A673 (cell line): ENCODE data around the gene ADAM8. TPM values are rescaled to one million over a fixed set of nuclear protein-coding genes. Genes with fewer than 3 reads are reported as not detected.

ENCODE experiments used
- BruUV-seq: library from RNA; stranded (reverse); fragments of 400-500 nt; replicated peaks from 2 replicates; lab custom pipeline; 2021; lab: Mats Ljungman, UMichigan
- CTCF ChIA-PET: fragments of 300-600 bp; sonication (Branson Sonifier 250); formaldehyde crosslinking; loops from one replicate; lab custom pipeline; 2022; ENCODE audit warnings: antibody characterized with exemption; lab: Charles Lee
- POLR2A ChIA-PET: fragments of 300-600 bp; sonication (Branson Sonifier 250); formaldehyde crosslinking; loops from one replicate; lab custom pipeline; 2022; ENCODE audit warnings: antibody characterized with exemption; ENCODE audit not compliant: low non-redundant PET; lab: Charles Lee
- DNase-seq: peaks from one replicate; pipeline ENCODE4 v3.0.0-alpha.2; 2015; ENCODE audit warnings: low spot score
- H3K27ac ChIP-seq: fragments of 200-600 bp; sonication (generic); 2 replicates; pipeline ENCODE4 v1.5.1; 2016; ENCODE audit warnings: mixed run types, low read depth, mild to moderate bottlenecking, mixed read lengths, antibody characterized with exemption, low read length; ENCODE audit not compliant: poor library complexity, severe bottlenecking
- H3K27me3 ChIP-seq: fragments of 200-600 bp; sonication (generic); replicated peaks from 2 replicates; pipeline ENCODE4 v1.6.1; 2017; ENCODE audit warnings: mixed run types, low read depth, mild to moderate bottlenecking, mixed read lengths, antibody characterized with exemption, low read length; ENCODE audit not compliant: insufficient read depth, poor library complexity
- H3K36me3 ChIP-seq: fragments of 200-600 bp; sonication (generic); 2 replicates; pipeline ENCODE4 v1.6.1; 2016; ENCODE audit warnings: mixed run types, mild to moderate bottlenecking, mixed read lengths, antibody characterized with exemption, low read length; ENCODE audit not compliant: insufficient read depth, poor library complexity, severe bottlenecking
- H3K4me1 ChIP-seq: fragments of 200-600 bp; sonication (generic); 2 replicates; pipeline ENCODE4 v1.6.1; 2017; ENCODE audit warnings: mixed run types, mild to moderate bottlenecking, mixed read lengths, antibody characterized with exemption, low read length; ENCODE audit not compliant: insufficient read depth, poor library complexity, severe bottlenecking
- H3K4me3 ChIP-seq: fragments of 200-600 bp; sonication (generic); 2 replicates; pipeline ENCODE4 v1.5.1; 2016; ENCODE audit warnings: low read depth, mixed run types, mild to moderate bottlenecking, mixed read lengths, low read length; ENCODE audit not compliant: poor library complexity, severe bottlenecking
- H3K9me3 ChIP-seq: fragments of 200-600 bp; sonication (generic); 2 replicates; pipeline ENCODE4 v1.6.1; 2016; ENCODE audit warnings: mixed run types, low read depth, mild to moderate bottlenecking, mixed read lengths, antibody characterized with exemption, low read length; ENCODE audit not compliant: poor library complexity, severe bottlenecking
- EZH2 ChIP-seq: fragments of 200-600 bp; sonication (generic); IDR thresholded peaks from 2 replicates; pipeline ENCODE4 v1.6.1; 2017; ENCODE audit warnings: borderline replicate concordance, low read depth, mild to moderate bottlenecking, mixed read lengths, antibody characterized with exemption, low read length; ENCODE audit not compliant: poor library complexity, severe bottlenecking
- intact Hi-C: fragments of 100-400 bp; cut with micrococcal nuclease; formaldehyde crosslinking; loops from one replicate; pipeline ENCODE4 v1.10.0; 2022; ENCODE audit not compliant: unreplicated experiment
- total RNA-seq: library from RNA; stranded (reverse); gene quantifications from 2 replicates; pipeline ENCODE4 v1.2.3, GENCODE V29; 2021
- TF ChIP-seq, protein P1 (sequence below): fragments of 300-800, 200-600 bp; sonication (generic); conservative IDR thresholded peaks from 2 replicates; pipeline ENCODE4 v1.5.1; 2017; ENCODE audit warnings: low read depth, mild to moderate bottlenecking, antibody characterized with exemption, low read length, moderate library complexity, mixed read lengths

ADAM8 gene
- total RNA-seq, 1 experiment from 2014 or later = 1.2 TPM

DNA sequence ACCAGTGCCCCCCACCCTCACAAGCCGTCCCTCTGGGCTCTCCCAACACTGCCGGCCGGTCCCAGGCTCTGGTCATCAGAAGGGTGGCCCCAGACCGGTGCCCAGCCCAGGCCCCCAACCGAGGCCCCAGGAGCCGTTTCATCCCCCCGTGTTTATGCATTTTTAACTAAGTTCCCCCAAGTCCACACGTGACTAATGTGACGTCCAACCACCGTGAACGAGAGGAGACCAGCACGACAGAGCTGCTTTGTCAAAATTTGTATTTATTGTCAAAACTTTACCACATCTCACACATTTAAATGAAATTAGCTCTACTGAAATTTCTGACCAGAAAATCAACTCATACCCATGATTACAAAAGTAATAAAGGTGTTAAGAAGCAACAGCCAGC, 30.4 kb downstream of the ADAM8 start:
- Histone ChIP-seq H3K4me1 (no peaks in the 10 kb centered on the region), H3K4me3 (no peak overlapping the region), H3K27ac (no peak overlapping the region), H3K9me3 (no peaks in the 10 kb centered on the region), H3K36me3 (no peaks in the 10 kb centered on the region), H3K27me3 (peaks cover 13% of the 10 kb centered on the region)
- intact Hi-C loops = no loop called here
- no peak for DNase-seq
- CTCF ChIA-PET = no interaction called here
- BruUV-seq = no TSS peak
- TF ChIP-seq EZH2 = no peak
- TF ChIP-seq, protein P1, sequence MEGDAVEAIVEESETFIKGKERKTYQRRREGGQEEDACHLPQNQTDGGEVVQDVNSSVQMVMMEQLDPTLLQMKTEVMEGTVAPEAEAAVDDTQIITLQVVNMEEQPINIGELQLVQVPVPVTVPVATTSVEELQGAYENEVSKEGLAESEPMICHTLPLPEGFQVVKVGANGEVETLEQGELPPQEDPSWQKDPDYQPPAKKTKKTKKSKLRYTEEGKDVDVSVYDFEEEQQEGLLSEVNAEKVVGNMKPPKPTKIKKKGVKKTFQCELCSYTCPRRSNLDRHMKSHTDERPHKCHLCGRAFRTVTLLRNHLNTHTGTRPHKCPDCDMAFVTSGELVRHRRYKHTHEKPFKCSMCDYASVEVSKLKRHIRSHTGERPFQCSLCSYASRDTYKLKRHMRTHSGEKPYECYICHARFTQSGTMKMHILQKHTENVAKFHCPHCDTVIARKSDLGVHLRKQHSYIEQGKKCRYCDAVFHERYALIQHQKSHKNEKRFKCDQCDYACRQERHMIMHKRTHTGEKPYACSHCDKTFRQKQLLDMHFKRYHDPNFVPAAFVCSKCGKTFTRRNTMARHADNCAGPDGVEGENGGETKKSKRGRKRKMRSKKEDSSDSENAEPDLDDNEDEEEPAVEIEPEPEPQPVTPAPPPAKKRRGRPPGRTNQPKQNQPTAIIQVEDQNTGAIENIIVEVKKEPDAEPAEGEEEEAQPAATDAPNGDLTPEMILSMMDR = no peak
- POLR2A ChIA-PET = no interaction called here

DNA sequence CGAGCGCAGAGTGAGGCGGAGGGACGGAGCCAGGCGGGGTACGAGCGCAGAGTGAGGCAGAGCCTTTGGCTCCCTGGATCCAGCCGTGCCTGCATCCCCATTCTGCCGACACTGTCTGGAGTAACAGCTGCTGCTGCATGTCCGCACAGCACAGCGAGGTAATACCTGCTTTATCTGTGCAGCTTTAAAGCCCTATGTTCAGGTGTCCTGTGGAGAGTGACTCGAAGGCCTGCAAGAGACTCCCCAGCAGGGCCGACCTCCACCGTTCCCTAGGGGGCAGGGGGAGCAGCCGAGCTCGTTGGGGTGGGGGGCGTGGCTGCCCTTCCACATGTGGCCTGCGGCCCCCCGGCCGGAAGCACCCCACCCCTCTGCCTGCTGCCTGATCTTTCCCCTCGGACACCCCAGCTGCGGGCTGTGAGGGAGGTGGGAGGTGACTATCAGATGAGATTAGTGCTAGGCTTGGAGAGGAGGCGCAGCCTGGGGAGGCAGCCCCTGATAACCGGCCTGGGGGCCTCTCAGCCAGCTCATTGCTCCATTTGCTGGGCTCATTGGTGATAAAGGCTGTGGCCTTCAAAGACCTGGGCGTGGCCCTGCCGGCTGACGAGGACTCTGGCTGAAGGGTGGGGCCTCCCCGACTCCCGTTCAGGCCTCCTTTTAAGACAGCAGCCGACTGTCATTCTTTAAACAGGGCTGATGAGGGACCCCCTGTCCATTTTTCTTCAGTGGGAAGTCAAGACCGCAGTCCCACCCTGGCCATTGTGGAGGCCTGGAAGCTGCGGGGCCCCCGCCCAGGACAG, 31.0 kb downstream of the ADAM8 start:
- no peaks in the 10 kb centered on the region for H3K36me3 ChIP-seq
- BruUV-seq = no TSS peak
- no peaks in the 10 kb centered on the region for H3K4me1 ChIP-seq
- TF ChIP-seq EZH2 = no peak
- TF ChIP-seq, protein P1 = no peak
- CTCF ChIA-PET = no interaction called here
- DNase-seq = no peak
- POLR2A ChIA-PET = interaction anchor here (0.7 kb wide), 1 partner anchor 516 kb away, joined by 3 read pairs; no protein-coding TSS in a partner anchor
- H3K4me3 ChIP-seq = no peak overlapping the region
- intact Hi-C loops = no loop called here
- peaks cover 19% of the 10 kb centered on the region for H3K27me3 ChIP-seq
- H3K27ac ChIP-seq = no peak overlapping the region
- no peaks in the 10 kb centered on the region for H3K9me3 ChIP-seq

DNA sequence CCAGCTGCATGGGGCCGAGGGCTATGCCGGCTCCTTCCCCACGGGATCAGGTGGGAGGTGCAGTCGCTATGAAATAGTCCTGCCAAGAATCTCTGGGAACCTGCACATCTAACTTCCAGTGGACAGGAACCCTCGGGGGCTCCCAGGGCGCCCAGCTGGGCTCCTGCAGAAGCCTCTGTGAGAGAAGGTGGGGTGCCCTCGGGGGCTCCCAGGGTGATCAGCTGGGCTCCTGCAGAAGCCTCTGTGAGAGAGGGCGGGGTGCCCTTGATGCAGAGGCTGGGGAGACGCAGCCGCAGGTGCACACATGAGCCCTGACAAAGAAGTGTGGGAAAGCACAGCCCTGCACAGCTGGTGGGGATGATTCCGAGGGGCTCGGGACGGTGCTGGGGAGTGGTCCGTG, 33.1 kb downstream of the ADAM8 start:
- intact Hi-C loops = no loop called here
- no peaks in the 10 kb centered on the region for H3K9me3 ChIP-seq
- no TSS peak for BruUV-seq
- H3K27me3 ChIP-seq = peaks cover 30% of the 10 kb centered on the region
- no peaks in the 10 kb centered on the region for H3K4me1 ChIP-seq
- DNase-seq = no peak
- CTCF ChIA-PET = no interaction called here
- H3K36me3 ChIP-seq = no peaks in the 10 kb centered on the region
- H3K27ac ChIP-seq = no peak overlapping the region
- POLR2A ChIA-PET = no interaction called here
- TF ChIP-seq, protein P1 = no peak
- no peak for TF ChIP-seq EZH2
- no peak overlapping the region for H3K4me3 ChIP-seq
